ENCODE measurements around the gene SGCD. TPM values are rescaled to one million over a fixed set of nuclear protein-coding genes. Genes with fewer than 3 reads are reported as not detected.

The SGCD gene
- total RNA-seq, 2 donors from 2014 or later: not detected

DNA sequence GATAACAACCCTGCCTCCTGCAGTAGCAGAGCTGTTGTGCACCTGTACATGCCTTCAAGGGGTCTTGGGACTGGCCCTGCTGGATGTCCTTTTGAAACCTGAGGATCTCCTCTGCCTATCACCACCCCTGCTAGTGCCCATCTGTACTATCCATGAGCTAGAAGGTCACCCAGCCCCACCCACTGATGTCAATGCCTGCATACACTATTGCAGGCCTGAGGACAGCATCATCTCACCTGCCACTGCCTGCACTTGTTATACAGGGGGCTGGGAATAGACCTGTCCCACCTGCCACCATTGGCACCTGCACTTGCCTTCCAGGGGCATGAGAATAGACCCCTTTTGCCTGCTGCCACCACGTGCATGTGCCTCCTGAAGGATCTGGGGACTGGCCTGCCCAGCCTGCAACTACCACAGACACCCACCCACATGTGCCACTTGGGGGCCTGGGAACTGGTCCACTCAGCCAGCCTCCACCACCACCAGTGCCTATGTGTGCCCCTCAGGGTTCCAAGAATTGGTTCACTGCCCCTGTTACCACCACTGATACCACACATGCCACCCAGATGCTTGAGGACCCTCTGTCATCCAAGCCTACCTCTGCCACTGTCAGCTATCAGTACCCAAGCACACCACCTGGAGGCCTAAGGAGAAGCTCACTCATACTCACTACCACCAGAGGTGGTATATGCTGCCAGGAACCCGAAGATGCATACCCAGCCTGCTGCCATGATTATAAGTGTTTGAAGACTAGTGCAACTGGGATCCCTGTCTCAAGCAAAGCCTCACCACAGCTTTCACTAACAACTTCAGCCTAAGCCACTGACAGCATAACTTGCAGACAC is 159.7 kb downstream of the SGCD start:
- ATAC-seq: no peak
- no peaks in the 10 kb centered on the region for H3K36me3 Mint-ChIP-seq (ENCODE audit: low read depth)
- no peak overlapping the region for H3K27ac Mint-ChIP-seq
- DNase-seq: no peak
- H3K27me3 Mint-ChIP-seq: peaks cover 6% of the 10 kb centered on the region
- no peak overlapping the region for H3K4me3 Mint-ChIP-seq
- no peaks in the 10 kb centered on the region for H3K4me1 Mint-ChIP-seq
- peaks cover 5% of the 10 kb centered on the region for H3K9me3 ChIP-seq (ENCODE audit: control insufficient read depth, low read length, poor library complexity, severe bottlenecking)

DNA sequence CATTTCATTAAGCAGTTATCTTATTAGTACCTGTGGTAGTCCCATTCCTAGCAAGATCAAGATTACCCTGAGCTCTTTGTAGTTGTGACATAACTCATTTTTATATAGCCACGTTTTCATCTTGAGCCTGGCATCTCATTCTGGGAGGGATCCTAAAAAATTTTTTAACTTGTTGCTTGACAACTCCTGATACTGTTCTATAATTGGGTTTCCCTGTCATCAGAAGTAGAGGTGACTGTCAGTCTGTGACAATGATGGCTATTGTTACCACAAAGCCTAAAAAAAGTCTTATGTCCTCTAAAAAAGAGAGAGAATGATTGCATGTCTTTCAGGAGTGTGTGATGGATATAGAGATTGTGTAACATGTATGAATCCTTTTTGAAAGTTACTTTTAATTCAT is 164.8 kb downstream of the SGCD start:
- DNase-seq (no peak), ATAC-seq (no peak)
- Mint-ChIP-seq H3K36me3 (ENCODE audit: low read depth) (no peaks in the 10 kb centered on the region), H3K4me3 (no peak overlapping the region), H3K27ac (no peak overlapping the region), H3K4me1 (no peaks in the 10 kb centered on the region), H3K27me3 (peaks cover 6% of the 10 kb centered on the region)
- H3K9me3 ChIP-seq (ENCODE audit: control insufficient read depth, low read length, poor library complexity, severe bottlenecking): peaks cover 5% of the 10 kb centered on the region

DNA sequence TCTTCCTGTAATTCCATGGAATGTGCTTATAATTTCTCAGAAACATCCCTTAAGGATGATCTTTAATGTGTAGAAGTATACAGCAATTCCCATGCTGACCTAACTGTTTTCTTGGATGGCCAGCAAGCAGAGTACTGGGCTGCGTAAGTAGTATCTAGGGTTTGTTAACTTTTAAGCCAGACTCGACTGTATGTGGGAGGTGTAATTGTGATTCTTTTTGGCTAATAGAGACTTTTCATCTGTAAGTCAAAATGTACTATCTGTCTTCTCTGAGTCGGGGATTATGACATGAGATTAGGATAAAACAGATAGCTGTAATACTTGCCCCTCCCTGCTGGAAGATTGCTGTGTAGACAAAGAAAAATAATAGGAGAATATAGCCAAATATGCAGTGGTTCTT is 169.3 kb downstream of the SGCD start:
- ATAC-seq: no peak
- Mint-ChIP-seq H3K4me1 (no peaks in the 10 kb centered on the region), H3K27ac (no peak overlapping the region), H3K27me3 (peaks cover 24% of the 10 kb centered on the region), H3K36me3 (ENCODE audit: low read depth) (no peaks in the 10 kb centered on the region), H3K4me3 (no peak overlapping the region)
- H3K9me3 ChIP-seq (ENCODE audit: control insufficient read depth, low read length, poor library complexity, severe bottlenecking): no peaks in the 10 kb centered on the region
- no peak for DNase-seq

DNA sequence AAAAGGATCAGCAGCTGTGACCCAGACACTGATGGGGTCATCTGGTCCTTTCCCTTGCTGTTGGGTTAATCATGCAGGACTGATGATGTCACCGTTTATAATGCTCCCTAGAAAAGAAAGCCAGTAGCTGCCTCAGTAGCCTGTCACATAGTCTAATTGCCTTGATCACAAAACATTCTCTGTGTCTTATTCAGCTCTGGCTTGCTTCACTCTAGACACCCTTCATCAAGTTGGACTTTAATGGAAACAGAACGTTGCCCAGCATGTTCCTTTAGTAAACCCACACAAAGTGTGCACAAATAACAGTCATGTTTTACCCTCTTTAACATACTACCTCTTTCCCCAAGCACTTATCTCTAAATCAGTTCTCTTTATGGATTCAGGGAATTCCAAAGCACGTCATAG is 170.8 kb downstream of the SGCD start:
- H3K4me1 Mint-ChIP-seq: no peaks in the 10 kb centered on the region
- H3K36me3 Mint-ChIP-seq (ENCODE audit: low read depth): peaks cover 2% of the 10 kb centered on the region
- H3K4me3 Mint-ChIP-seq: no peak overlapping the region
- DNase-seq (no peak), ATAC-seq (no peak)
- no peak overlapping the region for H3K27ac Mint-ChIP-seq
- no peaks in the 10 kb centered on the region for H3K9me3 ChIP-seq (ENCODE audit: control insufficient read depth, low read length, poor library complexity, severe bottlenecking)
- H3K27me3 Mint-ChIP-seq: peaks cover 28% of the 10 kb centered on the region

DNA sequence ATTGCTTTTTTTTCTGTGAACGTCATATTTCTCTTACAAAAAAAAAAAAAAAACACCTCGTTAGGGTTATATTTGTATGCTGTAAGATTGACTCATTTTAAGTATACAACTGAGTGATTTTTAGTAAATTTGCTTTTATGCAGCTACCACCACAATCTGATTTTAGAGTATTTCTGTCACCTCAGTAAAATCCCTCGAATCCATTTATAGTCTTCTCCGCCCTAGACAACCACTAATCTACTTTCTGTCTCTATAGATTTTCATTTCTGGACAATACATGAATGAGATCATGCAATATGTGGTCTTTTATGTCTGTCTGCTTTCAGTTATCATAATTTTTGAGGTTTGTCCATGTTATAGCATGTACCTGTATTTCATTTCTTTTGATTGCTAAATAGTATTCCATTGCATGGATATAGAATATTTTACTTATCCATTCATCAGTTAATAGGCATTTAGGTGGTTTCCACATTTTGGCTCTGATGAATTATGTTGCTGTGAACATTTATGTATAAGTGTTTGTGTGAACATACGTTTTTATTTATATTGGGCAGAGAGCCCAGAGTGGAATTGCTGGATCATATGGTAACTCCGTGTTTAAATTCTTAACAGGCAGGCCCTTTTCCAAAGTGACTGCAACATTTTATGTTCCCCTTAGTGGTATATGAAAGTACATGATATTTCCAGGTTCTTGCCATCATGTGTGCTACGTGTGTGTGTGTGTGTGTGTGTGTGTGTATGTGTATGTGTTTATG is 171.4 kb downstream of the SGCD start:
- H3K9me3 ChIP-seq (ENCODE audit: control insufficient read depth, low read length, poor library complexity, severe bottlenecking): no peaks in the 10 kb centered on the region
- H3K27me3 Mint-ChIP-seq: peaks cover 34% of the 10 kb centered on the region
- peaks cover 2% of the 10 kb centered on the region for H3K36me3 Mint-ChIP-seq (ENCODE audit: low read depth)
- H3K4me1 Mint-ChIP-seq: no peaks in the 10 kb centered on the region
- ATAC-seq: no peak
- no peak for DNase-seq
- no peak overlapping the region for H3K4me3 Mint-ChIP-seq
- H3K27ac Mint-ChIP-seq: no peak overlapping the region

GRCh38 chr5:156500755-156501154 is 173.8 kb downstream of the SGCD start:
- Mint-ChIP-seq H3K4me3 (no peak overlapping the region), H3K36me3 (ENCODE audit: low read depth) (peaks cover 3% of the 10 kb centered on the region), H3K27me3 (peaks cover 32% of the 10 kb centered on the region), H3K27ac (no peak overlapping the region), H3K4me1 (no peaks in the 10 kb centered on the region)
- no peaks in the 10 kb centered on the region for H3K9me3 ChIP-seq (ENCODE audit: control insufficient read depth, low read length, poor library complexity, severe bottlenecking)
- no peak for DNase-seq
- no peak for ATAC-seq

DNA sequence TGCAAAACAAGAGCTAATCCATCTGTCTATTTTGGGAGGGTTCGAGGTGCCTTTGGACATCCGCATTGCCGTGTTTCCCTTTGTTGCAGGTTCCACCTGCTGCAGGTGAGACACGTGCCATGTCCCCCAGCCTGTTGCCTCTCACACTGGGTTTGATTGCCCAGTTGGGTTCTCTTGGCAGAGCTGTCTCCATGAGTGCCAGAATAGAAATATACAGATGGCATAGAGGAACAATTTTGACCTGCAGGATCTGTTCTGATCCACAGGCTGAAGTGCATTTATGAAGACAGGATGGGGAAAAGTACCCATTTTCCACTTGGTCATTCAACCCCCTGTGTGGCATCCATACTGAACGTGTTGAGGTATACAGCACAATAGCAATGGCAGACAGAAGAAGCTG is 178.1 kb downstream of the SGCD start:
- H3K9me3 ChIP-seq (ENCODE audit: control insufficient read depth, low read length, poor library complexity, severe bottlenecking): no peaks in the 10 kb centered on the region
- DNase-seq (no peak), ATAC-seq (no peak)
- H3K4me3 Mint-ChIP-seq: no peak overlapping the region
- H3K27me3 Mint-ChIP-seq: peaks cover 29% of the 10 kb centered on the region
- peaks cover 3% of the 10 kb centered on the region for H3K36me3 Mint-ChIP-seq (ENCODE audit: low read depth)
- no peak overlapping the region for H3K27ac Mint-ChIP-seq
- no peaks in the 10 kb centered on the region for H3K4me1 Mint-ChIP-seq

GRCh38 chr5:156513123-156513815 is 186.3 kb downstream of the SGCD start:
- H3K27ac Mint-ChIP-seq: no peak overlapping the region
- peaks cover 3% of the 10 kb centered on the region for H3K9me3 ChIP-seq (ENCODE audit: control insufficient read depth, low read length, poor library complexity, severe bottlenecking)
- DNase-seq: no peak
- H3K36me3 Mint-ChIP-seq (ENCODE audit: low read depth): no peaks in the 10 kb centered on the region
- no peak overlapping the region for H3K4me3 Mint-ChIP-seq
- no peaks in the 10 kb centered on the region for H3K4me1 Mint-ChIP-seq
- H3K27me3 Mint-ChIP-seq: peaks cover 19% of the 10 kb centered on the region
- no peak for ATAC-seq

DNA sequence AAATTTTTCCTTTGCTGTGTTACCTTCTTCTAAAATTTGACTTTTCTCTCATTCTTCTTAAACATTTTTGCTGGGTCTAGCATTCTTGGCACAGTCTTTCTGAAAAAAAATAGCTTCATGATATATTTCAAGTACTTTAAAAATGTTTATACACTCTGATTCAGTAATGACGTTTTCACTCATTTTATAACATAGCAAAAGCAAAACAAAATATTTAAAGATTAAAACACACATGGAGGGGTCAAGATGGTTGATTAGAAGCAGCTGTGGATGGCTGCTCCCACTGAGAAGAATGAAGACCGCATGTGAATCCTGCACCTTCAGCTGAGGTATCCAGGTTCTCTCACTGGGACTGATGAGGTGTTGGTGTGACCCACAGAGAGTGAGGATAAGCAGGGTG is 188.2 kb downstream of the SGCD start:
- peaks cover 3% of the 10 kb centered on the region for H3K9me3 ChIP-seq (ENCODE audit: control insufficient read depth, low read length, poor library complexity, severe bottlenecking)
- DNase-seq (no peak), ATAC-seq (no peak)
- H3K4me1 Mint-ChIP-seq: no peaks in the 10 kb centered on the region
- H3K27me3 Mint-ChIP-seq: peaks cover 8% of the 10 kb centered on the region
- H3K36me3 Mint-ChIP-seq (ENCODE audit: low read depth): no peaks in the 10 kb centered on the region
- no peak overlapping the region for H3K27ac Mint-ChIP-seq
- no peak overlapping the region for H3K4me3 Mint-ChIP-seq

DNA sequence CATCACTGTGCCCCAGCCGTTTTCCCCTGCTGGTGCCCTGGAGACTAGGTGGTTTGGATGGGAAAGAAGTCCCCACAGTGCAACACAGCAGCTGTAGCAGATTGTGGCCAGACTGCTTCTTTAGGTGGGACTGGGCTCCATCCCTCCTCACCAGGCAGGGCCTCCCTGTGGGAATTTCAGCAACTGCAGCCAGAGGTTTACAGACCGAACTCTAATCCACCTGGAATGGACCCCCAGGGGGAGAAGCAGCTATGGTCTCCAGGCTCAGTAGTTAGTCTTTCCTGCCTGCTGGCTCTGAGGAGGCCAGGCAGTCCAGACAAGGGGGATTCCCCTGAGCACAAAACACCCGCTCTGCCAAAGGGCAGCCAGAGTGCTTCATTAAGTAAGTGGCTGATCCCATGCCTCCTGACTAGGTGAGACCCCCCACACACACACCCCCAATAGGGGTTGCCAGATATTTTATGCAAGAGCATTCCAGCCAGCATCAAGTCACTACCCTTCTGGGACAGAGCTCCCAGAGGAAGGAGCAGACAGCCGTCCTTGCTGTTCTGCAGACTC is 188.9 kb downstream of the SGCD start:
- no peak for DNase-seq
- H3K36me3 Mint-ChIP-seq (ENCODE audit: low read depth): no peaks in the 10 kb centered on the region
- no peaks in the 10 kb centered on the region for H3K4me1 Mint-ChIP-seq
- H3K9me3 ChIP-seq (ENCODE audit: control insufficient read depth, low read length, poor library complexity, severe bottlenecking): peaks cover 3% of the 10 kb centered on the region
- H3K27ac Mint-ChIP-seq: no peak overlapping the region
- peaks cover 8% of the 10 kb centered on the region for H3K27me3 Mint-ChIP-seq
- H3K4me3 Mint-ChIP-seq: no peak overlapping the region
- no peak for ATAC-seq

DNA sequence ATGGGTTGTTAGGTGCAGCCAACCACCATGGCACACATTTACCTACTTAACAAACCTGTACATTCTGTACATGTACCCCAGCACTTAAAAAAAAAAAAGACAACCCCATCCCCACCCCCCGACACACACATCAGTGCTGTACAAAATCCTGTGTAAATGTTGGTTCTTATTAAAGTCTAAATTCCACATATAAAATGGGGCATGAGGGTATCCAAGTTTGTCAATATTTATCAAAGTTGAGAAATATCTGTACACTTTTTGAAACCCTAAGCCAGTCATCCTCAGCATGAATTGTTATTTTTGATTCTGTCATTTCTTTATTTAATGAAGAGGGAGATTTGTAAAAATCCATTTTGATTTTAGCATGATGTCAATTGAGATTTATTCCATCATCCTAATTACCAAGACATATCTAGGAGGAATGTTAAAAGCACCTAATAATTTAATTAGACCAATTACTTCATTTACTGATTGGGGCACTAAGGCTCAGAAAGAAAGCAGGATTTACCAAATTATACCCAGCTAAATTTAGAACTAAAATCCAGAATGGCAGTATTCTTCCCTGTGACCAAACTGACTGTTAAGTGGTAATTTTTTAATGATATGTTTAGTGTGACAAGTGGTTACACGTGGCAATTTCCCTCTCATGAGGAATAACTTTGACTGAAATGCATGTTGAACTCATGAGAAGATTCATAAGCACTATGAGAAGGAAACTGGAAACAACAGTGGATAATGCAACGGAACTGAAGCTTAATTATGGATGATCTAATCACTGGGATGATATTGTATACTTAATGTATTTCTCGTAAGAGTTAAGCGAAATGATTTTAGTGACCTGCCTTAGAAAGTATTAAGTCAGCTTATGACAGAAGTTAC is 195.9 kb downstream of the SGCD start:
- H3K27ac Mint-ChIP-seq: no peak overlapping the region
- no peak for ATAC-seq
- no peak overlapping the region for H3K4me3 Mint-ChIP-seq

DNA sequence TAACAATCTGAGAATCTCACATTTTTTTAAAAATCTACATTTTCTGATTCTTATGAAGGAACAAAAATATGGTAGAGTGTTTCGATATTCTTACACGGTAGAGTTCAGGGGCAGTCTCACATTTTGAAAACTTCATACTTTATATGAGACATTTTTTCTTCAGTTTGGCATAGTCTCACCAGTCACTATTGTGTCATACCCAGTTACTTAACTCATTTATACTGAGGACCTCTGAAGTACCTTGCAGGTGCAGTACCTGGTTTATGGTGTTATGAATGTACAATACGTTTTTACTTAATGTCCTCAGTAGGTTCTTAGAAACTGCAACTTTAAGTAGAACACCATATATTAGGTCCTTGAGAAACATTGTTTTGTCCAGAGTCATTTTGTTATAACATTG is 196.6 kb downstream of the SGCD start:
- Mint-ChIP-seq H3K4me3 (no peak overlapping the region), H3K4me1 (no peaks in the 10 kb centered on the region), H3K27ac (no peak overlapping the region), H3K36me3 (ENCODE audit: low read depth) (no peaks in the 10 kb centered on the region), H3K27me3 (no peaks in the 10 kb centered on the region)
- no peak for DNase-seq
- ATAC-seq: no peak
- H3K9me3 ChIP-seq (ENCODE audit: control insufficient read depth, low read length, poor library complexity, severe bottlenecking): no peaks in the 10 kb centered on the region

More for the DNA sequence above, 195.9 kb downstream of the SGCD start:
- Mint-ChIP-seq H3K27me3 (no peaks in the 10 kb centered on the region), H3K36me3 (ENCODE audit: low read depth) (no peaks in the 10 kb centered on the region), H3K4me1 (no peaks in the 10 kb centered on the region)
- no peaks in the 10 kb centered on the region for H3K9me3 ChIP-seq (ENCODE audit: control insufficient read depth, low read length, poor library complexity, severe bottlenecking)
- DNase-seq: no peak
